ENCODE data around the gene PTPRN2. TPM values are rescaled to one million over a fixed set of nuclear protein-coding genes. Genes with fewer than 3 reads are reported as not detected.

Gene PTPRN2
- total RNA-seq, 1 donor from 2014 or later, result 0.41 TPM

DNA sequence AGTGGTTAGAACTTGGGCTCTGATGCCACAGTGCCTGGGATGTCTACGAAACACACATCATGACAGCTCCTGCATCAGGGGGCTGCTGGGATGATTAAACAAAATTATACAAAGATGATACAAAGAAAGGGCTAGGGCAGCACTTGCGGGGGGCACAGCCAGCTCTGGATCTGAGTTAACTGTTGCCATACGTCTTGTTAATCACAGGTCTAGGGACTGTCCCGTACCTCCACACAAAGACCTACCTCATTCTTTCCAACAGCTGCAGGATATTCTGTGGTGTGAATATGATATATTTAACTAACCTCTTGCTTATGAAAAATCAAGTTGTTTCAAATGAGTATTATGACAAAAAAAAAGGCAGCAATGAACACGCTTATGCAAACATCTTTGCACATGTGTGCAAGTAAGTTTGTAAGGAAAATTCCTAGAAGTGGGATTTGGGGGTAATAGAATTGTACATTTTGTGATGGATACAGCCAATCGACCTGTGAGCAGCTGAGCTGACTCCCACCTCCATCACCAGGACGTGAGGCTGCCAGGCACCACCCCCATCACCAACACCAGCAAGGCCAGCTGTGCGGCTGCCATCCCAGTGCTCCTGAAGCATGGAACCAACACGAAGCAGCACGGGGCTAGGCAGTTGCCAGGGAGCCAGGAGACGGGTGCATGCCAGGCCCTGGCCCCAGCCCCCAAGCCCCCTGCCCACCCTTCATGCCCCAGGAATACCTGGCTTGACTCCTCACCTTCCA is 23.5 kb downstream of the PTPRN2 start:
- no peak overlapping the region for H3K27ac Mint-ChIP-seq
- H3K4me3 Mint-ChIP-seq, result no peak overlapping the region
- H3K36me3 Mint-ChIP-seq (ENCODE audit: low read depth), result no peaks in the 10 kb centered on the region
- intact Hi-C loops (cut with micrococcal nuclease), result no loop called here
- H3K27me3 Mint-ChIP-seq (ENCODE audit: insufficient read depth), result no peaks in the 10 kb centered on the region
- no peaks in the 10 kb centered on the region for H3K4me1 Mint-ChIP-seq (ENCODE audit: low read depth)
- H3K9me3 Mint-ChIP-seq, result no peaks in the 10 kb centered on the region
- no peak for DNase-seq (ENCODE audit: low spot score)

GRCh38 chr7:158563051-158563450 is 24.6 kb downstream of the PTPRN2 start:
- H3K9me3 Mint-ChIP-seq, result no peaks in the 10 kb centered on the region
- no peak overlapping the region for H3K4me3 Mint-ChIP-seq
- no peaks in the 10 kb centered on the region for H3K36me3 Mint-ChIP-seq (ENCODE audit: low read depth)
- no peaks in the 10 kb centered on the region for H3K4me1 Mint-ChIP-seq (ENCODE audit: low read depth)
- DNase-seq (ENCODE audit: low spot score), result no peak
- H3K27ac Mint-ChIP-seq, result no peak overlapping the region
- intact Hi-C loops (cut with micrococcal nuclease), result no loop called here
- no peaks in the 10 kb centered on the region for H3K27me3 Mint-ChIP-seq (ENCODE audit: insufficient read depth)

GRCh38 chr7:158562517-158562916 is 25.1 kb downstream of the PTPRN2 start:
- intact Hi-C loops (cut with micrococcal nuclease), result no loop called here
- DNase-seq (ENCODE audit: low spot score), result no peak
- H3K27me3 Mint-ChIP-seq (ENCODE audit: insufficient read depth), result no peaks in the 10 kb centered on the region
- H3K36me3 Mint-ChIP-seq (ENCODE audit: low read depth), result no peaks in the 10 kb centered on the region
- no peaks in the 10 kb centered on the region for H3K9me3 Mint-ChIP-seq
- H3K4me3 Mint-ChIP-seq, result no peak overlapping the region
- no peak overlapping the region for H3K27ac Mint-ChIP-seq
- no peaks in the 10 kb centered on the region for H3K4me1 Mint-ChIP-seq (ENCODE audit: low read depth)

- Mint-ChIP-seq H3K27ac (no peak overlapping the region), H3K36me3 (ENCODE audit: low read depth) (no peaks in the 10 kb centered on the region), H3K9me3 (no peaks in the 10 kb centered on the region), H3K4me3 (no peak overlapping the region), H3K27me3 (ENCODE audit: insufficient read depth) (no peaks in the 10 kb centered on the region), H3K4me1 (ENCODE audit: low read depth) (no peaks in the 10 kb centered on the region)
- no peak for DNase-seq (ENCODE audit: low spot score)
- intact Hi-C loops (cut with micrococcal nuclease), result no loop called here
These were observed 26.0 kb downstream of the PTPRN2 start for GRCh38 chr7:158561659-158562058.

DNA sequence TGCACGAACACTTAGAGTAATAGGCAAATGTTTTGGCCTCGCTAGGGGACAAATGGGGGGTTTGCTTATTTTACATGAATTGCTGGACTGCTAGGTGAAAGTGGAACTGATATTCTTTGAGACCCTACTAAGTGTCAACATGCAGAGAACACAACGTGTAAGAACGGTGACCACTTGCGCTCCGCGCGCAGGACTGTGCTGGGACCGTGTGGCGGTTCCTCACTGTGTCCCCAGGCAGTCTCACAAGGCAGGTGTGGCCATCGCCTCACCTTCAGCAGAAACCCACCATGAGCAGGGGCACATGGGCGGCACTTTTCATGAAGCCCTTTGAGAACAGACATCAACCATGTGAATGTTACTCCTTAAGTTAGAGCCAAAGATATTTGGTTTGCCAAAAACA is 27.2 kb downstream of the PTPRN2 start:
- no peaks in the 10 kb centered on the region for H3K4me1 Mint-ChIP-seq (ENCODE audit: low read depth)
- no peak overlapping the region for H3K27ac Mint-ChIP-seq
- H3K4me3 Mint-ChIP-seq, result no peak overlapping the region
- H3K36me3 Mint-ChIP-seq (ENCODE audit: low read depth), result no peaks in the 10 kb centered on the region
- H3K27me3 Mint-ChIP-seq (ENCODE audit: insufficient read depth), result no peaks in the 10 kb centered on the region
- peaks cover 4% of the 10 kb centered on the region for H3K9me3 Mint-ChIP-seq
- DNase-seq (ENCODE audit: low spot score), result no peak
- intact Hi-C loops (cut with micrococcal nuclease), result no loop called here

DNA sequence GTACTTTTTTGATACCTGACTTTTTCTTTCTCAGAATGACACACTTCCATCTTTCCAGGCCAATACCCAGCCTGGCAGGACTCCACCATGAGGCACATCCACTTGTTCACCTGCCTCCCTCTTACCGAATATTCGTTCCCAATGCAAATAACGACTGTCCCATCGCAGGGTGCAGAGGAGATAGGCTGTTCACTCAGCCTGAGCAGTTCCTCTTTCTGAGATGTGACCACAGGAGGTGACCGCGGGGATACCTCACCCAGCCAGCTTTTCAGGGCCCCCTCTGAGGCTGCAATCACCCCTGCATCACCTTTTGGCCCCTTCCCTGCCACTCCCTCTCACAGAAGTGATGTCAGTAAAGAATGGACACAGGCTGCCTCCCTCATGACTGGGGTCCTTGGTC is 28.3 kb downstream of the PTPRN2 start:
- H3K36me3 Mint-ChIP-seq (ENCODE audit: low read depth), result no peaks in the 10 kb centered on the region
- H3K27me3 Mint-ChIP-seq (ENCODE audit: insufficient read depth), result no peaks in the 10 kb centered on the region
- H3K4me1 Mint-ChIP-seq (ENCODE audit: low read depth), result no peaks in the 10 kb centered on the region
- intact Hi-C loops (cut with micrococcal nuclease), result no loop called here
- H3K4me3 Mint-ChIP-seq, result no peak overlapping the region
- no peak overlapping the region for H3K27ac Mint-ChIP-seq
- H3K9me3 Mint-ChIP-seq, result peaks cover 4% of the 10 kb centered on the region
- no peak for DNase-seq (ENCODE audit: low spot score)

GRCh38 chr7:158558816-158559215 is 28.8 kb downstream of the PTPRN2 start:
- Mint-ChIP-seq H3K4me3 (no peak overlapping the region), H3K9me3 (peaks cover 4% of the 10 kb centered on the region), H3K4me1 (ENCODE audit: low read depth) (no peaks in the 10 kb centered on the region), H3K36me3 (ENCODE audit: low read depth) (no peaks in the 10 kb centered on the region), H3K27me3 (ENCODE audit: insufficient read depth) (no peaks in the 10 kb centered on the region), H3K27ac (no peak overlapping the region)
- intact Hi-C loops (cut with micrococcal nuclease), result no loop called here
- no peak for DNase-seq (ENCODE audit: low spot score)

GRCh38 chr7:158557441-158557755 is 30.2 kb downstream of the PTPRN2 start:
- Mint-ChIP-seq H3K4me3 (no peak overlapping the region), H3K9me3 (peaks cover 4% of the 10 kb centered on the region), H3K36me3 (ENCODE audit: low read depth) (no peaks in the 10 kb centered on the region), H3K27me3 (ENCODE audit: insufficient read depth) (no peaks in the 10 kb centered on the region), H3K4me1 (ENCODE audit: low read depth) (no peaks in the 10 kb centered on the region), H3K27ac (no peak overlapping the region)
- no peak for DNase-seq (ENCODE audit: low spot score)
- intact Hi-C loops (cut with micrococcal nuclease), result no loop called here

DNA sequence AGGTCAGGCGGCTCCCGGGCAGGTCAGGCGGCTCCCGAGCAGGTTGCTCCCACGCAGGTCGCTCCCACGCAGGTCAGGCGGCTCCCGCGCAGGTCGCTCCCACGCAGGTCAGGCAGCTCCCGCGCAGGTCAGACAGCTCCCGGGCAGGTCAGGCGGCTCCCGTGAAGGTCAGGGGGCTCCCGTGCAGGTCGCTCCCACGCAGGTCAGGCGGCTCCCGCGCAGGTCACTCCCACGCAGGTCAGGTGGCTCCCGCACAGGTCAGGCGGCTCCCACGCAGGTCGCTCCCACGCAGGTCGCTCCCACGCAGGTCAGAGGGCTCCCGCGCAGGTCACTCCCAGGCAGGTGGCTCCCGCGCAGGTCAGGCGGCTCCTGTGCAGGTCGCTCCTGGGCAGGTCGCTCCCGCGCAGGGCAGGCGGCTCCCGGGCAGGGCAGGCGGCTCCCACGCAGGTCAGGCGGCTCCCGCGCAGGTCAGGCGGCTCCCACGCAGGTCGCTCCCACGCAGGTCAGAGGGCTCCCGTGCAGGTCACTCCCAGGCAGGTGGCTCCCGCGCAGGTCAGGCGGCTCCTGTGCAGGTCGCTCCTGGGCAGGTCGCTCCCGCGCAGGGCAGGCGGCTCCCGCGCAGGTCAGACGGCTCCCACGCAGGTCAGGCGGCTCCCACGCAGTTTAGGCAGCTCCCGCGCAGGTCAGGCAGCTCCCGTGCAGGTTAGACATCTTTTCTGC is 30.7 kb downstream of the PTPRN2 start:
- H3K4me1 Mint-ChIP-seq (ENCODE audit: low read depth), result no peaks in the 10 kb centered on the region
- H3K4me3 Mint-ChIP-seq, result no peak overlapping the region
- H3K36me3 Mint-ChIP-seq (ENCODE audit: low read depth), result no peaks in the 10 kb centered on the region
- intact Hi-C loops (cut with micrococcal nuclease), result no loop called here
- H3K27me3 Mint-ChIP-seq (ENCODE audit: insufficient read depth), result no peaks in the 10 kb centered on the region
- H3K27ac Mint-ChIP-seq, result no peak overlapping the region
- no peak for DNase-seq (ENCODE audit: low spot score)
- H3K9me3 Mint-ChIP-seq, result peaks cover 4% of the 10 kb centered on the region

- H3K27me3 Mint-ChIP-seq (ENCODE audit: insufficient read depth), result no peaks in the 10 kb centered on the region
- H3K9me3 Mint-ChIP-seq, result peaks cover 4% of the 10 kb centered on the region
- no peak for DNase-seq (ENCODE audit: low spot score)
- intact Hi-C loops (cut with micrococcal nuclease), result no loop called here
- no peaks in the 10 kb centered on the region for H3K36me3 Mint-ChIP-seq (ENCODE audit: low read depth)
- no peak overlapping the region for H3K27ac Mint-ChIP-seq
- no peaks in the 10 kb centered on the region for H3K4me1 Mint-ChIP-seq (ENCODE audit: low read depth)
- no peak overlapping the region for H3K4me3 Mint-ChIP-seq
These were observed 32.5 kb downstream of the PTPRN2 start for GRCh38 chr7:158555034-158555520.

DNA sequence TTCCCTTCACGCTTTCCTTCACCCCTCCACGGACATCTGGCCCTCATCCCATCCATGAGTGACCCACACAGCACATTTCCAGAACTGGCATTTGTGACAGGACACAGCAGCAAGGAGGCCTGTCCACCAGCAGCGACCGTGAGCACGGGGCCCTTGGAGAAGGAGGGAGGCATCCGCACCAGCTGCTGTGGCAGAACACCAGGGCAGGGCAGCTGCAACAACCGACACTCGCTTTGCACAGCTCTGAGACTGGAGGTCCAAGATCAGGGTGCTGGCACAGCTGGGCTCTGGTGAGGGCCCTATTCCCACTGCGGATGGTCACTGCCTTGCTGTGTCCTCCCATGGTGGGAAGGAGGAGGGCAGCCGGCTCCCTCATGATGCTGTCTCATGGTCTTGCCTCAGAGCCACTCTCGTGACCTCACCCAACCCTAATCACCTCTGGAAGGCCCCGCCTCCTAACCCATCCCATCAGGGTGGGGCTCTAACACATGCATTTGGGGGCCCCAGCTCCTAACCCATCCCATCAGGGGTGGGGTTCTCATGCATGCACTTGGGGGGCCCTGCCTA is 36.7 kb downstream of the PTPRN2 start:
- no peaks in the 10 kb centered on the region for H3K36me3 Mint-ChIP-seq (ENCODE audit: low read depth)
- H3K9me3 Mint-ChIP-seq, result peaks cover 2% of the 10 kb centered on the region
- intact Hi-C loops (cut with micrococcal nuclease), result no loop called here
- H3K27me3 Mint-ChIP-seq (ENCODE audit: insufficient read depth), result no peaks in the 10 kb centered on the region
- DNase-seq (ENCODE audit: low spot score), result no peak
- H3K4me3 Mint-ChIP-seq, result no peak overlapping the region
- no peaks in the 10 kb centered on the region for H3K4me1 Mint-ChIP-seq (ENCODE audit: low read depth)
- H3K27ac Mint-ChIP-seq, result no peak overlapping the region

DNA sequence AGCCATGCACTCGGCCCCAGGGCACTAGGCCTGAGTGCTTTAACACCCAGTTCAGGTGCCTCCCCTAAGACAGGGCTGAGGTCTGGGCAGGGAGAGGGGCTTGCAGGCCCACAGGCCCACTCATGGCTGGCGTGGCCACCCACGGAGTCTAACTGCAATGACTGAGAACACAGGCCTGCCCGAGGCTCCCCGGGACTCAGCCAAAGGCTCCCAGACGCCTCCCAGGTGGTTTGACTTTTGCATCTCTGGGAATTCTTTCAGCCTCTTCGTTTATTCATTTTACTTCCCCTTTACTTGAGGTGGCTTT is 37.3 kb downstream of the PTPRN2 start:
- Mint-ChIP-seq H3K9me3 (no peaks in the 10 kb centered on the region), H3K27me3 (ENCODE audit: insufficient read depth) (no peaks in the 10 kb centered on the region), H3K36me3 (ENCODE audit: low read depth) (no peaks in the 10 kb centered on the region), H3K4me1 (ENCODE audit: low read depth) (no peaks in the 10 kb centered on the region), H3K4me3 (no peak overlapping the region), H3K27ac (no peak overlapping the region)
- DNase-seq (ENCODE audit: low spot score), result no peak
- intact Hi-C loops (cut with micrococcal nuclease), result no loop called here

- H3K4me3 Mint-ChIP-seq, result no peak overlapping the region
- intact Hi-C loops (cut with micrococcal nuclease), result no loop called here
- no peaks in the 10 kb centered on the region for H3K36me3 Mint-ChIP-seq (ENCODE audit: low read depth)
- DNase-seq (ENCODE audit: low spot score), result no peak
- no peaks in the 10 kb centered on the region for H3K27me3 Mint-ChIP-seq (ENCODE audit: insufficient read depth)
- no peaks in the 10 kb centered on the region for H3K4me1 Mint-ChIP-seq (ENCODE audit: low read depth)
- no peaks in the 10 kb centered on the region for H3K9me3 Mint-ChIP-seq
- no peak overlapping the region for H3K27ac Mint-ChIP-seq
These were observed 37.8 kb downstream of the PTPRN2 start for GRCh38 chr7:158549616-158550393.

Data from activated T-helper 1 cell treated with anti-CD3 and anti-CD28 coated beads, Interleukin-12 subunit alpha, Interleukin-12 subunit beta, Interleukin-2, Interleukin-4 antibody, amounts not matched to agents 30 ng/mL and 10 ng/mL and 1 ng/mL, durations not matched to agents 14 hours and 24 hours and 36 hours (primary cell).